ENCODE results near the gene MEX3C.

MEX3C gene

DNA sequence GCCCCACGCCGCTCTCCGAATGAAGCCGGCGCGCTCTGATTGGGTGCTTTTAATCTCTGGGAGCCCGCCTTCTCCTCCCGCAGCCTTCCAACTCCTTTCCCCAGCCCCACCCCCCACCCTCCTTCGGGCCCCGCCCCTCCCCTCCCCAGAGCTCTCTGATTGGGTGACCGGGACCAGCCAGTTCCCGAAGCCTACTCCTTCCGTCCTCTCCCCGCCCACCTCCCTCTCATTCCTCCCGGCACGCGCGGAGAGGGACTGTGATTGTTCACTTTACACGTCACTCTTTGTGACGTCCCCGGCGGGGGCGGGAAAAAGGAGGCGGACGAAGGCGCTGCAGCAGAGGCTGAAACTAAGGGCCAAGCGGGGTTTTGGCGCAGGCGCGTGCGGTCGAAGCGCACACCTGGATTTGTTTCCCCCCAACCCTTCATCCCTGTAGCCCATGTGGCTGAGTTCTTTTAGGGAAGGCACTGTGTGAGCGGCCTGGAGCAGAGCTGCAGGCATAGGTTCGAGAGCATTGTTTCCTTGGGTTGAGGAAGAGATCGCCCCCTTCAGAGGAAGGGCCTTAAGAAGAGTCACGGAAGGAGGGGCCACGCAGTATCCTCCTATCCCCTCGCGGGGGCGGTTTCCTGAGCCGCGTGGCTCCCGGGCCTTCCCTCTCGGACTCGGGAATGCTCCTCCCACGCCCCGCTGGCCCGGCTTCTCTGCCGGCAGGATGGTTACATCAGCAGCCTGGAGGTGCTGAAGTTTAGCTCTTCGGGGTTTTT, at the start of gene MEX3C:
Gene MEX3C, minus strand, starts transcription at position 21 of the 764 bp plus-strand sequence. CDS start 361 bp downstream, outside the sequence.
- DNase-seq, result peak; percentile 98

DNA sequence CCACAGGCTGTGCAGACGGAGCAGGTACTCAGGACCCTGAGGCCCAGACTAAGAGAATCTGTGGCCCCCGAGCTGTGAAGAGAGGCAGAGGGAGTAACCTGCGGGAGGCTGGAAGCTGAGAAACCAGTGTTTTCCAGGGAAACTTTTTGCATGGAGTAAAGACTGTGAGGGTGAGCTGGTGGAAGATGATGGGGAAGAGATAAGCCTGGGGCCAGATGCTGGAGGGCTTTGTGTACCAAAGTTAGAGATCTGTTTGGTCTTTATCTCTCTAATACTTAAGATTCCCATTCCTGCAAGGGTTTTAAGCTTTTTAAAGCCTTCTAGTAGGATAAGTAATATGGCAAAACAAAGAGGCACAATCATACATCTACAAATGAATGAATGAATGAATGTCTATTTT, 43.7 kb upstream of the MEX3C start:
- DNase-seq, result no peak

DNA sequence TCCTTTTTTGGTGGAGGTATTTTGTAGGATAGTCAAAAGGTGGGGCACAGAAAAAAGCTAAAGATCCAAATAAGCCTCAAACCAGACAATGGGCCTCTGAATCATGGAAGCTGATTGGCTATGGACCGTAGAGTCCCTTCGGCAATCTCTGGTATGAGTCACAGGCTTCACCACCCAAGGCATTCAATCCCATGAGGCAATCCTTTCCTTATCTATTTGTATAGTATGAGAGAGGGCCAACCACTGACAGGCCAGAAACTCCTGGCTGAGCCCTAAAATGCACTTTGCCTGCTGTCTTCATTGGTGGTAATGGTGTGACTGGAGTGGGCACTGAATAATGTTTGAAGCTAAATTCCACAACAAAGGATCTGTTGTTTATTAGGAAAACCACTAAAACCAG, 38.7 kb upstream of the MEX3C start:
- no peak for DNase-seq

DNA sequence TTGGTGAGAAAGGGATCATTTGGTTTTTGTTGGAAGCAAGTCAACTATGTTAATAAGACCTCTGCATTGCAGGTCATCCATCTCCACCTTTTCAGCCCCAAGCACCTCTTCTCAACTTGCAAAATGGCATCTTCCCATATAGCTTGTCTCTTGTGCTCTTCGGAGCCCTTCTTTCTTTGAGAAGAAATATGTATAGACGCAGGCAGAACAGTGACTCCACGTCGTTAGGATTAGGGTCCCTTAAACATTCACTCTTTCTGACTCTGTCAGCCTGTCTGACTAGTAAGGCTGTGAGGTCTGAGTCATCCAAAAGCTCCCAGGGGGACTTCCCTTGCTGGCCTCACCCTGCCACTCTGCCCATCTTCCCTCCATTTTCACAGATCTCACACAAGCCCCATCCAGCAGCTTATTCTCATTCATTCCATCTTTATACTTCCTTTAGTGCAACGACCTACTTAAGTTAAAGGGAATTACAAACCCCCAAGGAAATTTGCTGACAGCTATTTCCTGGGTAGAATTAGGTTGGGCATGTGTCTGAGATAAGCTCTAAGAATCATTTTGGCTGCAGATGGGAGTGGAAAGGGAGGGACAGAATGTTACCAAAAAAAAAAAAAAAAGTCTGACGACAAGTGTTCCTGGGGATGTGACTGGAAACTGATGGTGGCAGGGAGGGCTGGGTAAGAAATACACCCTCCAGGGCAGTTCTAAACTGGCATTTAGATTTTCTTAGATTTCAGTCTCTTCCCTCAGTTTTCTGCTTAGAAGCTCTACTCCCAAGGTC, 37.7 kb upstream of the MEX3C start:
- DNase-seq, result no peak

DNA sequence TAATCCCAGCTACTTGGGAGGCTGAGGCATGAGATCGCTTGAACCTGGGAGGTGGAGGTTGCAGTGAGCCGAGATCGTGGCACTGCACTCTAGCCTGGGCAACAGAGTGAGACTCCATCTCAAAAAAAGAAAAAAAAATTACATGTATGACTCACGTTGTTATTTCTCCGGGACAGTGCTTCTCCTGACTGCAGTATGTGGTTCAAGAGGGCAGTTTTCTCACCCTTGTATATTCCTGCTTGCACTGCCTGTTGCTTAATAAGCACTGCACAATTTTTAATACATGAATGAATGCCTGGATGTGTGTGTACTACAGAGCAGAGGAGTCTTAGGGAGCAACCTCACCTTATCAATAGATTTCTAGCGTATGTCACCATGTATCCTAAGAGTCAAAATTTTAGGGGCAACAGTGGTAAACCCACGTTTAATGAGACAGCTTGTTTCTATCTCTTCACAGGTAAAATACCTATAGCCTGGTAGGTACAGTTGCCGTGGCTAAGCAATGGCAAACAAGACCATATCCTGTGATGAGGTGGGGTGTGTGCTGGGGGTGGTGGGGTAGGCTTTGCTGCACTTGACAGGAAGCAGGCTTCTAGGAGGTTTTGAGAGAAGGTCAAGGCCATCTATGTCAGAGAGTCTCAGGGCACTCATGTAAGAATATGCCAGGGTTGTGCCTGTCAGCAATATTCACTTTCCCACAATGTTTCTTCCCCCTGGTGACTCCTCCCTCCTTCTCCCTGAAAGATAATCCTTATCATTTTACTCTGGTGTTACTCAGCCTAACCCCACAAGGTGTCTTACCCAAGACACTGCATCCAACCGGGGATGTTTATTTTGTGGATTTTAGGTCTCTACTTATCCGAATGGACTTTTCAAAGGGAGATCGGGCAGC, 36.9 kb upstream of the MEX3C start:
- no peak for DNase-seq

DNA sequence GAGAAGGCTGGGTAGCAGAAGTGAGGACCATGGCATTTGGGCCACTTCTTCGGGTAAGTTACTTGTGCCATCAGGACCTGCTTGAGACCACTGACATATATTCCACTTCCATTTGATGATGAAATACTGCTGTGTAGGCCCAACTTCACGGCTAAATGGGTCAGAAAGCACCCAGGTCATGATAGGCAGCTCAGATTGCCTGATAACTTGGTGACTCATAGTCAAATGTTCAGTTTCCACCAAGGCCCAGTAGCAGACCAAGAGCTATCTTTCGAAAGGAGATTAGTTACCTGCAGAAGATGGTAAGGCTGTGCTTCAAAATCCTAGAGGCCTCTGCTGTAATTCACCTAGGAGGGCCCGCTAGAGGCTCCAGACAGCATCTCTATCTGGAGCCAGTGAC, 31.8 kb upstream of the MEX3C start:
- DNase-seq, result no peak

DNA sequence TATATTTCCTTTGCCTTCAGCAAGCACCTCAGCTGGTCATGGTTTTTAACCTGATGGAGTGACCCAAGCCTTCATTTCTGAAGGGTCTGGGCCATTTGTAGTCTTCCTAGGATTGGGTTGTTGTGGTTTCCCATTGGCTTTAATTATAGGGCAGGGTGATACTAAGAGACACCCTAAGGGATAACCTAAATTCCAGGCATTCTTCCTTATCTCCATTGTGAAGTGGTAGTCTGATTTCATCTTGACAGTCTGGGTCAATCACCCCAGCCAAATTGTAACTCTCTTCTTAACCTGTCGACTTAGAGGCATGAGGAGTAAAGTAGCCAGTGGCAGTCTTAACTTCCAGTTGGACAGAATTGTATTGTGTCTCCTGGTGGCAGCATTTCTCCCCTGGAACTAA, 30.2 kb upstream of the MEX3C start:
- no peak for DNase-seq

DNA sequence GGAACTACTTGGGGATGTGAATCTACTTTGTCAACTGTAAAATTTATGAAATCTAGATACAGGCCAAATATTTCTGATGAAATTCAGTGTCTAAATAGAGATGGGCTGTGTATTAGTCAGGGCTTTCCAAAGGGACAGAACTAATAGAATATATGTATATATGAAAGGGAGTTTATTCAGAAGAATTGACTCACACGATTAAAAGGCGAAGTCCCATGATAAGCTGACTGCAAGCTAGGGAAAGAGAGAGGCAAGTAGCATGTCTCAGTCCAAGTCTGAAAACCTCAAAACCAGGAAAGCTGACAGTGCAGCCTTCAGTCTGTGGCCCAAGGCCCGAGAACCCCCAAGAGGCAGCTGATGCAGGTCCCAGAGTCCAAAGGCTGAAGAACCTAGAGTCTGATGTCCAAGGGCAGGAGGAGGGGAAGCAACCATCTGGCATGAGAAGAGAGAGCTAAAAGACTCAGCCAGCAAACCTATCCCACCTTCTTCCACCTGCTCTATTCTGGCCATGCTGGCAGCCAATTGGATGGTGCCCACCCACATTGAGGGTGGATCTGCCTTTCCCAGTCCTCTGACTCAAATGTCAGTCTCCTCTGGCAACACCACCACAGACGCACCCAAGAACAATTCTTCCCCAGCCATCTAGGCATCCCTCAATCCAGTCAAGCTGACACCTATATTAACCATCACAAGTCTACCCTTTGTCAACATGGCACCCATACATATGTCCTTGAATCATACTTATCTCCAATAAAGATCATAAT, 29.3 kb upstream of the MEX3C start:
- DNase-seq, result no peak

DNA sequence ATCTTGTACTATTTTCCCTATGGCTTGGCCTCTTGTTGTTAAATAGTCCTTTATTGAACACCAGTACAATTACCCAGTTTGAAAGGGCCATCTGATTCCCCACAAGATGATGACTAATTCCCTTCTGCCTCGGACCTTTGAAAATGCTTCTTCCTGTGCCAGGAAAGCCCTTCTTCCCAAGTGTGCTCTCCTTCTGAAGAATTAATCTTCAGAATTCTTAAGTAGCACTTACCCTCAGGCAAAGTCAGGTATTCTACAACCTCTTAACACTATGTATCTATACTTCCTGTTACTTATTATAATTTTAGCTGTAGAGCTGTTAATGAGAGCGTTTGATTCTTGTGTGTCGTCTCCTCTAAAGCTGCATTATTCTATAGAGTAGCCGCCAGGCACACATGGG, 28.6 kb upstream of the MEX3C start:
- no peak for DNase-seq

DNA sequence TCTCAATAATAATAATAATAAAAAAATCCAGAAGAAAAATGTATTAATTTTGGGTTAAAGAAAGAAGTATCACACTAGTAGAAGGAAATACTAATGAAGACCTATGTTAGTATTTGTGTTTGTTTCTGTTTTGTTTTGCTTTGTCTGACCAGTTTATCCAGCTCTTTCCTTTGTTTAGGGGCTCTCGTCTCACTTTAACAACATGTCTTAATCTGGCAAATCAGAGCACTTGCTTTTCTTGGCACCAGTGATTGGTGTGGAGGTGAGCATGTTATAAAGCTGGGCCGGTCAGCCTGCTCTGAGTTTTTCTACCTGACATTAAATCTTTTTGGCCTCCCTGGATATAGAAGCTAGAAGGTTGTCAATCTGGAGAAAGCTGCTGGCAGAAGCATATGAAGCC, 15.1 kb upstream of the MEX3C start:
- DNase-seq, result no peak

DNA sequence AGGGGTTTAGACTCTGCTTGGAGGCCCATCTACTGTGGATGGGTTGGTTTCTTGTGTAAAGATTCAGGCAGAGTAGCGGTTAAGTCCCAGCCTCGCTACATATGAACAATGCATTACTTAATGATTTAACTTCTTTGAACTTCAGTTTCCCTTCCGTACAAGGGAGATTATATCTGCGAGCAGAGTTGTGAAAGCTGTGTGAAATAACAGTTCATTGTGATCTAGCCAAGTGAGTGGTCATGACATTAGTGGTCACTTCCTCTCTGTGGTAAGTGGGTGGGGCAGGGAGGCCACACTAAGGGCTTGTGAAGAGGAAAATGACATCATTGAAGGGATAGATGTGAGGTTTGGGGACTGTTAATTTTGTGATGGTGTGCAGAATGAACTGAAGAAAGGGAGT, 14.1 kb upstream of the MEX3C start:
- no peak for DNase-seq

DNA sequence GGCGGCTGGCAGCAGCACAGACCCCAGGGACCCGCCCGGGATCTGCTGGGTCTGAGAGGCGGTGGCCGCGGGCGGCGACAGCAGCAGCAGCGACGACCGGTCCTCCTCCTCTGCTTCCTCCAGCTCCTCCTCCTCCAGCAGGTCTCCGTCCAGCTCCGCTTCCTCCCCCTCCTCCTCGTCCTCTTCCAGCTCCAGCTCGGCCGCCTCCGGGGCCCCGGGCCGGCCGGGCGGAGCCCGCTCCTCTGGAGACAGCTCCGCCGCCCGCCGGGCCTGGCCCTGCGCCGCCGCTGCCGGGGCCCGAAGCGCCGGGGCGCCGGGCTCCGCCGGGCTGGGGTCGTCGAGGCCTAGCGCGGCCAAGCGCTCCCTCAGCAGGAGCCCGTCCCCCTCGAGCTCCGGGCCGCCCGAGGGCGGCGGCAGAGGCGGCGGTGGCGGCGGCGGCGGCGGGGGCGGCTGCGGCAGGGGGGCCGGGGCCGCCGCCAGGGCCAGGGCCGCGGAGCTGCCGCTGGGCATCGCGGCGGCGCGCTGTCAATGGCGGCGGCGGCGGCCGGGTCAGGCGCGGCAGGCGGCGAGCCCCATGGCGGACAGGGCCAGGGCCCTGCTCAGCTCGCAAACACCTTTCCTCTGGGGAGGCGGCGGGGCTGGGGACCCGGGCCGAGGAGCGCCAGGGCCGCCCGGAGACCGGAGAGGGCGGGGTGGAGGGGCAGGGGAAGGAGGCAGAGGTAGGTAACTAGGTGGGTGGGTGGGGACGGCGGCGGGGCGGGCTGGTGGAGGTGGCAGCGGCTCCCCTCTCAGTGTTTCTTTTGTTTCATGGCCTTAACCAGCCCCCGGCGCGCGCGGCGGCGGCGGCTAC, 445 bp downstream of the MEX3C start:
- peak; percentile 37 for DNase-seq

DNA sequence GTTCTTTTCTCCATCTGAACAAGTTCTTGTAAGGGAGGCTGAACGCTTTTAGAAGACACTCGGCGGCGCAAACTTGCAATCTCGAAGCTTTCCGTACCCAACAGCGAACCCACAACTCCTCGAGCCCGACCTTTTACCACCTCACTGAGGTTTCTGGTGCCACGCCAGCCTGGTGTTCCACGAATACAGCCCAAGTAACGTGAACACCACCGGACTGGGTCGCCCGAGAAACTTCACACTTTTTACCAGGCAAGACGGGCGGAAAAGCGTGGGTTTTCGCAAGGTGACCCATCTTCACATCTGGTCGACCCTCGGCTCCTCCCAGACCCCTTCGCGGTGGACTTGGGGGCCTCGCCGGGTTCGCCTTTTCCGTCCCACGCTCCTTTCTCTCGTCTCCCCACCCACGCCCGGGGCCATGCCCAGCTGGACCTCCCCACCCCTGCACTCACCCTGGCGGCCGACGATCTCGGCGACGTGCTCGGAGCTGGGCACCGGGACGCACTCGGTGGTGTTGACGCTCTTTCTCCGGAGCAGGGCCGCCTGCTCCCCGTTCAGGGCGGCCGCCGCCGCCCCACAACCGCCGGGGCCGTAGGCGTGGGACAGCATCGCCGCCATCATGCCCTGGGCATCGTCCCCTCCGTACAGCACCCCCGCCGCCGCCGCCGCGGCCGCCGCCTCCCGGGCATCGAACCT, 1.2 kb downstream of the MEX3C start:
- DNase-seq, result peak; percentile 16

DNA sequence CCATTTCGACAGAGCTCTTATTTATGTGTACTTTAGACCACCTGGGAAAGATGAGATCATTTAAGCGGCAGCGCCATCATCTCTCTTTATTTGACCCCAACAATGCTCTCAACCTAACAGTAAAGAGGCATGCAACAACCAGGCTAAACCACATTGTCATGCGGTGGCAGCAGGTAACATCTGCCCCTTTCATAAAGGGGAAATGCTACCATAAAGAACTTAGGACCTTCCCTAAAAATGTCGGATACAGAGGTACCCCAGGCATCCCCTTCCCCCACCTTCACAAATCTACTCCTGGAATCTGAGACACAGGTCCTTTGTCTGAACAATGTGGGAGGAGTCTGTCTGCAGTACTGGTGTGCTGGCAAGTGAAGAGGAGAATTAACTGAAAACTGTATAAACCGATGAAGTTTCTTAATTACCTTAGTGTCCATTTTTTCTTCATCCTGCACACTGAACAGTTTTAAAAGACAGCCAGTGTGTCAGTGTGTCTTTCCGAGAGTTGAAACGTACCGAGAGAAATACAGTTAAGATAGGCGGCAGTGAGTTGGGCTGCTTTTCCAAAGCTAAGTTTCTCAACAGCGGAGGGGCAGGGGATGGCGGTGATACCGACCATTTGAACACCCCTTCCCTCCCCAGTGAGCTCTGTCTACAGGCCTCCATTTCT, 1.9 kb downstream of the MEX3C start:
- peak; percentile 73 for DNase-seq

DNA sequence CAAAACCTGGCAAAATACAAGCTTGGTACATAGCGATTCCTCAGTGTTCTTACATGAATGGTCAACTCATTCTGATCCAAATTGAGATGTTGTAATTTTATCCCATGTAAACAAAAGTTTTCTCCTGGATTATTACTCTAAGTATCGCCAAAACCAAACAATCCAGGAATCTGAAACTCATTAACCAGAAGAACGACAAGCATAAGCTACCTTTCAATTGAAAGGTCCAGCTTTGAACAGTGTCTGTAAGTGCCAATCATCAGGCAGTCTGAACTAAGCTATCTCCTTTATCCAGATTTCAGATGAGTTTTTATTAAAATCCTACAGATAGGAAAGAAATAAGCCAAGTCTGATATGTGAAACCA, 2.4 kb downstream of the MEX3C start:
- no peak for DNase-seq

DNA sequence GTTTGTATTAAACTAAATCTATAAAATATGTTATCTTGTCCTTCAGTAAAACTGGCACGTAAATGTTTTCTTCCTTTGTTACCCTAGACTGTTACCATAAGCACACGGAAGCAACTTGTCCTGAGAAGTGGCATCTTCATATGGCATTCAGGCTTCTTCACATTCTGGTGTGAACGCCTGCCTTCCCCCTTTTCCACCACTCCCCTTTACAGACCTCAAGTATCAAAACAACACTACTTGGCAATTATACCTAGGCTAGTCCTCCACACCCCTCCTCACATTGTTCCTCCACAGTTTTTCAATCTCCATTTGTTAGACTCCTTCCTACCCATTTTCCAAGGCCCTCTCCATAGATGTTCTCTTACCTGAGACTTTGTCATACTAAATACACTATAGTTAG, 2.9 kb downstream of the MEX3C start:
- no peak for DNase-seq

DNA sequence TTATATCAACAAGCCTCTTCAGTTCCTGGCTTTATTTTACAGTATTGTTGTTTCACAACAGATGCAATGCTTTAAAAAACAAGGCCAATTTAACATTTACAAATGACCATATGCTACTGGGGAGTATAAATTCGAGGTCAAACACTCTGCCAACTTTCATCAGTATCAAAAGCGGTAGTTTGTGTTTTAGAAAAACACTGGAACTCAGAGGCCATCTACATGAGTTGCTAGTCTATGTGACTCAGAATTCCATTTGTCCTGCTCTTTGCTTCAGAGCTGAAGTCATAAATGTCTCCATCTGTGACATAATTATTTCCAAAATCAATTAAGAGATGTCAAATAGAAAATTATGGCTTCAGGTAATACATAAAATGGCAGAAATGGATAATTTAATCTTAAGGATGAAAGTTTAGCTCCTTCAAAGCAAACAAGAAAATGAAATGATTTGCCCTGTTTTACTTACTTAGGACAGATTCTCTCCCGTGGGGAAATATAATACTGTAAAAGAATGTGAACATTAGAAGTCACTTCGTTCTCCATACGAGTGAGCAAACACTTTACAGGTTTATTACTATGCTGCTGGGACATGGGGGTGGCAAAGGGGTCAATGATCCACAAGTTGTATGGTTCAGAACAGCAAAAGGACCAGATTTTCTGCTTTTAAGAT, 3.7 kb downstream of the MEX3C start:
- no peak for DNase-seq

DNA sequence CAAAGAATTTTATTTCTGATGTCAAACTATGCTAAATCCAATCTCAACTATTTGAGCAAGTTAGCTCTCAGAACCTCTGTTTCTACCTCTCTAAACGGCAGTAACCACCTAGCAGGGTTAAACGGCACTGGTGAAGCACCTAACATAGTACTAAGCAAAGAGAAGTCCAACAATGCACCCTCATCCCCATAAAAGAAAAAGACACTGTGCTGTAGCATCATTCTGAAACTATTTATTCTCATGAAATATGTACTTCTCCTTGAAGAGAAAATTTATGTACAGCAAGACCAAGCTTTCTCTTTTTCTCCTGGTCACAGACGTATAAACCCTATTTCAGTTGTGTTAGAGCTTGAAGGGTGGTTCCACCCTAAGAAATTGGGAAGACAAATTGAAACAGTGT, 4.8 kb downstream of the MEX3C start:
- no peak for DNase-seq

DNA sequence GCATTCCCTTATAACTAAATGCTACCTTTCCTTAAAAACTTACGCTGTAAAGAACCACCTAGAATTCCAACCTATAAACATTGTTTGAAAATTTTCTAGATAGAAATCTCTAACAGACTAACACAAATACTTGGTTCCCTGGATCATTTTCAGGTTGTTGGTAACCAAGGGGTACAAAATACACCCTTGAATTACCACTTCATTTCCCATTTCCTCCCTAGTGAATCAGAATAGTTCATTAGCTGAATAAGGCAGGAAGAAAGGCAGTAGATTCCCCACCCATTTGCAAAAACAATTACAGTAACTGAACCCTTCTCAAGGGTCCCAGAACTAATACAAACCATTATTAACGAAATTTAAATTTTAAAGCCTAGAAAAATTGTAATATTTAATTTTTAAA, 5.5 kb downstream of the MEX3C start:
- DNase-seq, result no peak

DNA sequence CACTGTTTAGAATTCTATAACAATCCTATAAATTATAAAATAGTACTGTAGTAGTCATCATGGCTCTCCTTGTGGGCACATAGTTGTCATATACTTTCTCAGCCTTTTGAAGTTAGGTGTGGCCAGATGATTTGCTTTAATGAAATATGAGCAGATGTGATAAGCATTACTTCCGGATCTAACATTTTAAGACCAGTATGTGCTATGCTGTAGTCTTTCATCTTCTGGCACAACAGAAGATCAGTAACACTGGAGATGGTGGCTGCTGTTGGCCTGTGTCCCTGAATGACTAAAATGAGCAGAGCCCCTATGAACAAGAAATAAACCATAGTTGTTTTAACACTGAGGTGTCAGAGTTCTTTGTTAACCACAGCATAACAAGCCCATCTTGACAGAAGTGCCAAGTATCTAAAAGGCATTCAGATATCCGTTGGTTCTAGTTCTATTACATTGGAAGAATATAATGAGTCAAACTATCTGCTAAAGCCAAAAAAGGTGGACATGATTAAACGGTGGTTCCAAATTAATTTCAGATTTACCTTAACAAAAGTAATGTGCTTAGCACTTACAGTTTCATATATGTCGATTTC, 6.3 kb downstream of the MEX3C start:
- DNase-seq, result no peak
